GM12878 (cell line): ENCODE measurements around the gene PRR7. TPM values are rescaled to one million over a fixed set of nuclear protein-coding genes. Genes with fewer than 3 reads are reported as not detected.

Experiments used
- BCL11A ChIP-seq: IDR thresholded peaks from 2 replicates; pipeline ENCODE4 v1.6.1; 2011; ENCODE audit warnings: low read depth, low read length
- BHLHE40 ChIP-seq, 2 experiments: fragments of 450-650 bp in 1 of 2; IDR thresholded peaks; 2 replicates each; pipeline ENCODE4 v1.6.1; 2011 to 2017; ENCODE audit warnings: low read depth in 2 of 2, borderline replicate concordance in 1 of 2, improper control_type of control experiment in 1 of 2, low read length in 1 of 2, mild to moderate bottlenecking in 1 of 2
- CHD2 ChIP-seq: IDR thresholded peaks from 2 replicates; pipeline ENCODE4 v1.6.1; 2011; ENCODE audit warnings: low read depth, low read length, improper control_type of control experiment, borderline replicate concordance
- DPF2 ChIP-seq: fragments of 450-650 bp; IDR thresholded peaks from 2 replicates; pipeline ENCODE4 v1.6.1; 2017; ENCODE audit warnings: mild to moderate bottlenecking
- E2F8 ChIP-seq: fragments of 450-650 bp; IDR thresholded peaks from 2 replicates; pipeline ENCODE4 v1.6.1; 2018; ENCODE audit warnings: mild to moderate bottlenecking, low read depth, moderate library complexity; ENCODE audit not compliant: partially characterized antibody
- EGR1 ChIP-seq, 2 experiments: IDR thresholded peaks; 1 replicate in 1 of 2; 2 replicates in 1 of 2; pipeline ENCODE4 v1.6.1; 2011 to 2012; ENCODE audit warnings: low read depth in 2 of 2, low read length in 2 of 2, borderline replicate concordance in 1 of 2, mild to moderate bottlenecking in 1 of 2, moderate library complexity in 1 of 2
- MEF2A ChIP-seq: IDR thresholded peaks from 2 replicates; pipeline ENCODE4 v1.6.1; 2011; ENCODE audit warnings: low read depth, mild to moderate bottlenecking, low read length, moderate library complexity; ENCODE audit not compliant: insufficient read depth
- MEF2B ChIP-seq: fragments of 450-650 bp; IDR thresholded peaks from 2 replicates; pipeline ENCODE4 v1.6.1; 2018; ENCODE audit warnings: mild to moderate bottlenecking, moderate library complexity; ENCODE audit not compliant: partially characterized antibody, poor library complexity, severe bottlenecking
- MXI1 ChIP-seq: fragments of 150-350 bp; IDR thresholded peaks from 2 replicates; pipeline ENCODE4 v1.6.1; 2011; ENCODE audit warnings: low read depth, mild to moderate bottlenecking, inconsistent platforms, low read length, improper control_type of control experiment
- RAD21 ChIP-seq: IDR thresholded peaks from 2 replicates; pipeline ENCODE4 v1.6.1; 2011; ENCODE audit warnings: mild to moderate bottlenecking, low read depth, low read length, moderate library complexity; ENCODE audit not compliant: insufficient read depth
- SIN3A ChIP-seq: IDR thresholded peaks from 2 replicates; pipeline ENCODE4 v1.6.1; 2012; ENCODE audit warnings: low read depth, low read length, improper control_type of control experiment
- SKIL ChIP-seq: fragments of 450-650 bp; IDR thresholded peaks from 2 replicates; pipeline ENCODE4 v1.6.1; 2017; ENCODE audit warnings: mild to moderate bottlenecking, low read depth, inconsistent platforms; ENCODE audit not compliant: poor library complexity, severe bottlenecking
- SPI1 ChIP-seq: IDR thresholded peaks from 2 replicates; pipeline ENCODE4 v1.6.1; 2011; ENCODE audit warnings: low read depth, mild to moderate bottlenecking, low read length, moderate library complexity, borderline replicate concordance; ENCODE audit not compliant: insufficient read depth
- TCF3 ChIP-seq: IDR thresholded peaks from 2 replicates; pipeline ENCODE4 v1.6.1; 2012; ENCODE audit warnings: low read depth, mild to moderate bottlenecking, low read length, borderline replicate concordance; ENCODE audit not compliant: insufficient read depth
- ZNF207 ChIP-seq: fragments of 450-650 bp; IDR thresholded peaks from 2 replicates; pipeline ENCODE4 v1.6.1; 2014; ENCODE audit warnings: antibody characterized with exemption, mild to moderate bottlenecking, borderline replicate concordance
- polyA plus RNA-seq, 11 experiments: library from polyadenylated mRNA; depleted of rRNA in 4 of 11; unstranded in 6 of 11; stranded (reverse) in 5 of 11; fragments of >200 nt; fragmentation: Nextera tagmentation in 4 of 11; fragmentation: Illumina TruSeq in 1 of 11; extraction: Ambion mirVana in 4 of 11; extraction: Trizol in 1 of 11; gene quantifications; 1 replicate in 1 of 11; 2 replicates in 10 of 11; pipeline versions ENCODE4 v1.2.1 to v1.2.3, GENCODE V29; 2011 to 2016; ENCODE audit warnings: inconsistent platforms in 2 of 11, missing spikeins in 2 of 11, low read depth in 1 of 11
- total RNA-seq, 4 experiments: library from RNA; depleted of rRNA in 3 of 4; stranded (reverse); fragments of >200 nt in 3 of 4; fragmentation: Illumina TruSeq in 1 of 4; extraction: Trizol in 1 of 4; gene quantifications; 2 replicates each; pipeline versions ENCODE4 v1.2.1 to v1.2.3, GENCODE V29; 2013 to 2021
- TF ChIP-seq, protein P1 (sequence below): IDR thresholded peaks from 2 replicates; pipeline ENCODE4 v1.6.1; 2012; ENCODE audit warnings: improper control_type of control experiment, low read depth, low read length; ENCODE audit not compliant: insufficient replicate concordance

The PRR7 gene
- total and polyA plus RNA-seq, 10 of the 15 experiments (the other 5 are each of a cell fraction or from before 2014, with no cell fraction given): 0.09 to 18.8 (median 4.6) TPM; not detected in 2

DNA sequence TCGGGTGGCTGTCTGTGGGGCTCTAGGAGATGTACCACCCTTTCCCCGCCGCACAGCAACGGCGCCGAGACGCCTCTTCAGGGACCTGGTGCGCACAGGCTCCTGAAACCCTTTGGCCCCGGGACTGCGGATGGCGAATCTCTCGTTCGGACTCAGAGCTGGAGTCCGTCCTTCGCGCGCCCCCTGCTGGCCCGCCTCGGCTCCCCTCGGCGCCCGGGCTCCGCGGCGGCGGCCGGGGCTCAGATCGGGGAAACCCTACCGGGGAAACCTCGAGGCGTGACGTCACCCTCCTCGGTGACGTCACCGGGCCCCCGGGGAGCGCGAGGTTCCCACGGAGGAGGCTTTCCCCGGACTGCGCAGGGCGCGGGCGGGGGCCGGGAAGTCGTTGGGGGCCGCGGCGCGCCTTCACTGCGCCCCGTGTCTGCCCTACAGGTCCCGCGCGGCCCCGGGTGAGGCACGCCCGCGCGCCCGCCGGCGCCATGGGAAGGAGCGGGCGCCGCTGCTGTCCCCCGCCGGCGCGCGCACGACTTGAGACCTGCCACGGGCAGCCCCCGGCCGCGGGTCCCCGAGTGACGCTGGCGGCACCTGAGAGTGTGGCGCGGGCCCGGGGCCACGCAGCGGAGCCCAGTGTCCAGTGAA lies 7.9 kb downstream of the PRR7 start (continued):
- TF ChIP-seq CHD2 (peak; percentile 62; the same call in 1 of the 2 replicates), MEF2B (peak; percentile 95), DPF2 (peak; percentile 93), SIN3A (no peak; the same call in none of the 2 replicates), MXI1 (peak; percentile 33), MEF2A (peak; percentile 76), EGR1 (IDR thresholded peaks at IDR 0.05; ENCODE audit: borderline replicate concordance in 1 of 2, low read depth in 2 of 2, low read length in 2 of 2) (peak in 1 of 2 experiments; percentile 55; a peak in 1 of 3 replicates), RAD21 (peak; percentile 84), BHLHE40 (IDR thresholded peaks at IDR 0.05; ENCODE audit: borderline replicate concordance in 1 of 2, low read depth in 2 of 2, low read length in 1 of 2) (peak in 1 of 2 experiments; percentile 66; a peak in 1 of 4 replicates), SKIL (no peak), SPI1 (no peak), TCF3 (peak; percentile 43; the same call in 1 of the 2 replicates), E2F8 (no peak), ZNF207 (0 out of 2 replicates have a peak, but pooled peaks have one; percentile 31), BCL11A (peak; percentile 76; the same call in 1 of the 2 replicates)
- TF ChIP-seq, protein P1, sequence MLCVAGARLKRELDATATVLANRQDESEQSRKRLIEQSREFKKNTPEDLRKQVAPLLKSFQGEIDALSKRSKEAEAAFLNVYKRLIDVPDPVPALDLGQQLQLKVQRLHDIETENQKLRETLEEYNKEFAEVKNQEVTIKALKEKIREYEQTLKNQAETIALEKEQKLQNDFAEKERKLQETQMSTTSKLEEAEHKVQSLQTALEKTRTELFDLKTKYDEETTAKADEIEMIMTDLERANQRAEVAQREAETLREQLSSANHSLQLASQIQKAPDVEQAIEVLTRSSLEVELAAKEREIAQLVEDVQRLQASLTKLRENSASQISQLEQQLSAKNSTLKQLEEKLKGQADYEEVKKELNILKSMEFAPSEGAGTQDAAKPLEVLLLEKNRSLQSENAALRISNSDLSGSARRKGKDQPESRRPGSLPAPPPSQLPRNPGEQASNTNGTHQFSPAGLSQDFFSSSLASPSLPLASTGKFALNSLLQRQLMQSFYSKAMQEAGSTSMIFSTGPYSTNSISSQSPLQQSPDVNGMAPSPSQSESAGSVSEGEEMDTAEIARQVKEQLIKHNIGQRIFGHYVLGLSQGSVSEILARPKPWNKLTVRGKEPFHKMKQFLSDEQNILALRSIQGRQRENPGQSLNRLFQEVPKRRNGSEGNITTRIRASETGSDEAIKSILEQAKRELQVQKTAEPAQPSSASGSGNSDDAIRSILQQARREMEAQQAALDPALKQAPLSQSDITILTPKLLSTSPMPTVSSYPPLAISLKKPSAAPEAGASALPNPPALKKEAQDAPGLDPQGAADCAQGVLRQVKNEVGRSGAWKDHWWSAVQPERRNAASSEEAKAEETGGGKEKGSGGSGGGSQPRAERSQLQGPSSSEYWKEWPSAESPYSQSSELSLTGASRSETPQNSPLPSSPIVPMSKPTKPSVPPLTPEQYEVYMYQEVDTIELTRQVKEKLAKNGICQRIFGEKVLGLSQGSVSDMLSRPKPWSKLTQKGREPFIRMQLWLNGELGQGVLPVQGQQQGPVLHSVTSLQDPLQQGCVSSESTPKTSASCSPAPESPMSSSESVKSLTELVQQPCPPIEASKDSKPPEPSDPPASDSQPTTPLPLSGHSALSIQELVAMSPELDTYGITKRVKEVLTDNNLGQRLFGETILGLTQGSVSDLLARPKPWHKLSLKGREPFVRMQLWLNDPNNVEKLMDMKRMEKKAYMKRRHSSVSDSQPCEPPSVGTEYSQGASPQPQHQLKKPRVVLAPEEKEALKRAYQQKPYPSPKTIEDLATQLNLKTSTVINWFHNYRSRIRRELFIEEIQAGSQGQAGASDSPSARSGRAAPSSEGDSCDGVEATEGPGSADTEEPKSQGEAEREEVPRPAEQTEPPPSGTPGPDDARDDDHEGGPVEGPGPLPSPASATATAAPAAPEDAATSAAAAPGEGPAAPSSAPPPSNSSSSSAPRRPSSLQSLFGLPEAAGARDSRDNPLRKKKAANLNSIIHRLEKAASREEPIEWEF: peak; percentile 39
